ENCODE data around the gene NRN1L.

The NRN1L gene

GRCh38 chr16:67919622-67920221 lies 35.0 kb downstream of the NRN1L start:
- Histone ChIP-seq H3K9ac (ENCODE audit: low read length) (no peak overlapping the region), H3K27ac (ENCODE audit: low read depth, low read length, poor library complexity, severe bottlenecking) (no peak overlapping the region), H3K27me3 (ENCODE audit: insufficient read depth, low read length) (no peaks in the 10 kb centered on the region), H2AFZ (ENCODE audit: low read length) (no peak overlapping the region), H3K79me2 (ENCODE audit: insufficient read depth, low read length) (no peaks in the 10 kb centered on the region), H3K9me3 (ENCODE audit: low read length) (no peaks in the 10 kb centered on the region), H4K20me1 (ENCODE audit: insufficient read depth, low read length) (no peaks in the 10 kb centered on the region), H3K4me2 (ENCODE audit: low read length) (no peak overlapping the region), H3F3A (ENCODE audit: insufficient read depth, low read length) (no peaks in the 10 kb centered on the region), H3K9me2 (ENCODE audit: low read depth, low read length) (no peaks in the 10 kb centered on the region), H3K36me3 (ENCODE audit: insufficient read depth, low read length) (peaks cover 8% of the 10 kb centered on the region; the same call in 1 of the 2 replicates), H3K4me1 (ENCODE audit: insufficient read depth, low read length, severe bottlenecking) (no peaks in the 10 kb centered on the region), H3K4me3 (ENCODE audit: low read depth, low read length, poor library complexity, severe bottlenecking) (no peak overlapping the region)
- TF ChIP-seq, protein P1, sequence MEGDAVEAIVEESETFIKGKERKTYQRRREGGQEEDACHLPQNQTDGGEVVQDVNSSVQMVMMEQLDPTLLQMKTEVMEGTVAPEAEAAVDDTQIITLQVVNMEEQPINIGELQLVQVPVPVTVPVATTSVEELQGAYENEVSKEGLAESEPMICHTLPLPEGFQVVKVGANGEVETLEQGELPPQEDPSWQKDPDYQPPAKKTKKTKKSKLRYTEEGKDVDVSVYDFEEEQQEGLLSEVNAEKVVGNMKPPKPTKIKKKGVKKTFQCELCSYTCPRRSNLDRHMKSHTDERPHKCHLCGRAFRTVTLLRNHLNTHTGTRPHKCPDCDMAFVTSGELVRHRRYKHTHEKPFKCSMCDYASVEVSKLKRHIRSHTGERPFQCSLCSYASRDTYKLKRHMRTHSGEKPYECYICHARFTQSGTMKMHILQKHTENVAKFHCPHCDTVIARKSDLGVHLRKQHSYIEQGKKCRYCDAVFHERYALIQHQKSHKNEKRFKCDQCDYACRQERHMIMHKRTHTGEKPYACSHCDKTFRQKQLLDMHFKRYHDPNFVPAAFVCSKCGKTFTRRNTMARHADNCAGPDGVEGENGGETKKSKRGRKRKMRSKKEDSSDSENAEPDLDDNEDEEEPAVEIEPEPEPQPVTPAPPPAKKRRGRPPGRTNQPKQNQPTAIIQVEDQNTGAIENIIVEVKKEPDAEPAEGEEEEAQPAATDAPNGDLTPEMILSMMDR (IDR thresholded peaks at IDR 0.05; ENCODE audit: low read length): no peak; the same call in 1 of the 2 replicates
- TF ChIP-seq EZH2 (IDR thresholded peaks at IDR 0.05; ENCODE audit: borderline replicate concordance, low read length): no peak

GRCh38 chr16:67922221-67922620 lies 37.5 kb downstream of the NRN1L start:
- no peaks in the 10 kb centered on the region; the same call in 1 of the 2 replicates for H3K36me3 ChIP-seq (ENCODE audit: insufficient read depth, low read length)
- H3K4me1 ChIP-seq (ENCODE audit: insufficient read depth, low read length, severe bottlenecking): peaks cover 14% of the 10 kb centered on the region
- H3K9ac ChIP-seq (ENCODE audit: low read length): no peak overlapping the region
- H3K27ac ChIP-seq (ENCODE audit: low read depth, low read length, poor library complexity, severe bottlenecking): no peak overlapping the region
- no peaks in the 10 kb centered on the region for H3K9me3 ChIP-seq (ENCODE audit: low read length)
- no peaks in the 10 kb centered on the region for H4K20me1 ChIP-seq (ENCODE audit: insufficient read depth, low read length)
- no peaks in the 10 kb centered on the region for H3K27me3 ChIP-seq (ENCODE audit: insufficient read depth, low read length)
- no peak overlapping the region for H3K4me2 ChIP-seq (ENCODE audit: low read length)
- no peaks in the 10 kb centered on the region for H3F3A ChIP-seq (ENCODE audit: insufficient read depth, low read length)
- H3K79me2 ChIP-seq (ENCODE audit: insufficient read depth, low read length): no peaks in the 10 kb centered on the region
- H2AFZ ChIP-seq (ENCODE audit: low read length): no peak overlapping the region
- no peak overlapping the region for H3K4me3 ChIP-seq (ENCODE audit: low read depth, low read length, poor library complexity, severe bottlenecking)
- no peaks in the 10 kb centered on the region for H3K9me2 ChIP-seq (ENCODE audit: low read depth, low read length)
- TF ChIP-seq EZH2 (IDR thresholded peaks at IDR 0.05; ENCODE audit: borderline replicate concordance, low read length): no peak
- TF ChIP-seq, protein P1 (IDR thresholded peaks at IDR 0.05; ENCODE audit: low read length): no peak

- Histone ChIP-seq H3K36me3 (ENCODE audit: insufficient read depth, low read length) (peaks cover under 1% of the 10 kb centered on the region; the same call in 1 of the 2 replicates), H2AFZ (ENCODE audit: low read length) (no peak overlapping the region), H3K9me3 (ENCODE audit: low read length) (no peaks in the 10 kb centered on the region), H3F3A (ENCODE audit: insufficient read depth, low read length) (no peaks in the 10 kb centered on the region), H3K9me2 (ENCODE audit: low read depth, low read length) (no peaks in the 10 kb centered on the region), H3K79me2 (ENCODE audit: insufficient read depth, low read length) (no peaks in the 10 kb centered on the region), H3K27ac (ENCODE audit: low read depth, low read length, poor library complexity, severe bottlenecking) (no peak overlapping the region), H3K4me1 (ENCODE audit: insufficient read depth, low read length, severe bottlenecking) (peaks cover 14% of the 10 kb centered on the region), H3K27me3 (ENCODE audit: insufficient read depth, low read length) (no peaks in the 10 kb centered on the region), H3K4me2 (ENCODE audit: low read length) (no peak overlapping the region), H4K20me1 (ENCODE audit: insufficient read depth, low read length) (no peaks in the 10 kb centered on the region), H3K9ac (ENCODE audit: low read length) (no peak overlapping the region), H3K4me3 (ENCODE audit: low read depth, low read length, poor library complexity, severe bottlenecking) (no peak overlapping the region)
- TF ChIP-seq, protein P1 (IDR thresholded peaks at IDR 0.05; ENCODE audit: low read length): no peak
- no peak for TF ChIP-seq EZH2 (IDR thresholded peaks at IDR 0.05; ENCODE audit: borderline replicate concordance, low read length)
Observed at GRCh38 chr16:67922740-67923139, 38.1 kb downstream of the NRN1L start.

All from OCI-LY1 (cell line).